Skin epidermis (tissue), 12 donors: ENCODE data around the gene ZFR2.
"Not testable (repeated sequence)": the region's sequence is repeated elsewhere in the genome, so short reads cannot be mapped to it uniquely, and the experiment has no call there.

Experiments used
- H3K27ac ChIP-seq, 21 experiments: fragments of 200-600 bp; sonication (generic) in 11 of 21; one replicate each; pipeline ENCODE4 v1.5.0; 2020; ENCODE audit warnings: mild to moderate bottlenecking in 3 of 21, inconsistent platforms in 2 of 21, moderate library complexity in 2 of 21
- H3K4me3 ChIP-seq, 7 experiments: fragments of 200-600 bp; sonication (generic) in 2 of 7; one replicate each; pipeline ENCODE4 v1.5.0; 2020; ENCODE audit warnings: inconsistent platforms in 2 of 7, mild to moderate bottlenecking in 2 of 7, moderate library complexity in 1 of 7

ZFR2 gene

DNA sequence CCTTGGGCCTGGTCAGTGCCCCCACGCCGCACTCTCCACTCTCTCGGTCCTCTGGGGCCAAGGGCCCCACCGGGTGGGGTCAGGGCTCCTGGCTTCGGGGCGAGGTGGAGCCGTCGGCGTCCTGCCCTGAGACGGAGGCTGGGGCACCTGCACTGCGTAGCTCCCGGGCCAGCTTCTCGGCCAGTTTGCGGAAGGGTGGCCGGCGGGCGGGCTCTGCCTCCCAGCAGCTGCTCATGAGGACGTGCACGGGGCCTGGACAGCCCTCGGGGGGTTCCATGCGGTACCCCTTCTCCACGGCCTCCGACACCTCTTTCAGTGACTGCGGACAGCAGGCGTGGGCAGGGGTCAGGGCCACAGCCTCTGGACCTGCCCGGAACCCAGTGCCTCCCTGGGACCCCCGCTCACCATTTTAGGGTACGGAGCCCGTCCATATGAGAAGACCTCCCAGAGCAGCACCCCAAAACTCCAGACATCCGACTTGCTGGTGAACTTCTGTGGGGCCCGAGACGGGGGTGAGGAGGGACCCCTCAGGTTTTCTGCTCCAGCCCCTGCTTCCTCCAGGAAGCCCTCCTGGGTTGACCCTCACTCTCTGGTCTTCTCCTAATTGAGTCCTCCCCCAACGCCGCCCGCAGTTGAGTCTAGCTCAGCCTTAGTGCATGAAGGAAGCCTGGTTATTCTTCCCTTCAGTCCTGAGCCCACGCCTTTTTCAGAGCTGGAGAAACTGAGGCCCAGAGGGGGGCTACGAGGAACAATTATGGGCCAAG is 90.6 kb downstream of the ZFR2 start:
- H3K27ac ChIP-seq = no peak overlapping the region
- H3K4me3 ChIP-seq = no peak overlapping the region

DNA sequence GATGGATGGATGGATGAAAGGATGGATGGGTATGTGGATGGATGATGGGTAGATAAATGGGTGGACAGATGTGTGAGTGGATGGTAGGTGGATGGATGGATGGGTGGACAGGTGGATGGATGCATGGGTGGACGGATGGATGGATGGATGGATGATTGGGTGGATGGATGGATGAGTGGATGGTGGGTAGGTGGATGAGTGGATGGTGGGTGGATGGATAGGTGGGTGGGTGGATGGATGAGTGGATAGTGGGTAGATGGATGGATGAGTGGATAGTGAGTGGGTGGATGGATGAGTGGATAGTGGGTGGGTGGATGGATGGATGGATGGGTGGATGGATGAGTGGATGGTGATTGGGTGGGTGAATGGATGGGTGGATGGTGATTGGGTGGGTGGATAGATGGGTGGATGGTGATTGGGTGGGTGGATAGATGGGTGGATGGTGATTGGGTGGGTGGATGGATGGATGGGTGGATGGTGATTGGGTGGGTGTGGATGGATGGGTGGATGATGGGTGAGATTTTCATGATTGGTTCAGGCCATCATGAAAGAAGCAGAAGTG is 92.3 kb downstream of the ZFR2 start:
- H3K4me3 ChIP-seq = no peak overlapping the region
- no peak overlapping the region for H3K27ac ChIP-seq

GRCh38 chr19:3775831-3776230 is 93.0 kb downstream of the ZFR2 start:
- Histone ChIP-seq H3K4me3 (no peak overlapping the region), H3K27ac (no peak overlapping the region)

DNA sequence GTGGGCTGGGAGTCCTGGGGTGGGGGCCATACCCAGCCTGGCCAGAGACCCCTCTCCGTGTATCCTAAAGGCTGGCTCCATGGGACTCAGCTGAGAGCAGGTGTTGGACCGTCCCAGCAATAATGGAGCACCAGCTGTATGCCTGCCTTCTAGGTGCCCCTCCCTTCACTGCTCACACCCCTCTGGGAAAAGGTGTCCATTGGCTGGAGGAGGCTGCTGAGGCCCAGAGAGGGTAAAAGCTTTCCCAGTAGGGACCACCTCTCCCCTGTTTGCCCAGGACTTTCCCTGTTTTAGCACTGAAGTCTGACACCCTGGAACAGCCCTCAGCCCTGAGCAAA is 93.5 kb downstream of the ZFR2 start:
- Histone ChIP-seq H3K27ac (no peak overlapping the region), H3K4me3 (no peak overlapping the region)

- Histone ChIP-seq H3K4me3 (no peak overlapping the region), H3K27ac (no peak overlapping the region)
Measured at GRCh38 chr19:3774621-3775373, 94.0 kb downstream of the ZFR2 start.

DNA sequence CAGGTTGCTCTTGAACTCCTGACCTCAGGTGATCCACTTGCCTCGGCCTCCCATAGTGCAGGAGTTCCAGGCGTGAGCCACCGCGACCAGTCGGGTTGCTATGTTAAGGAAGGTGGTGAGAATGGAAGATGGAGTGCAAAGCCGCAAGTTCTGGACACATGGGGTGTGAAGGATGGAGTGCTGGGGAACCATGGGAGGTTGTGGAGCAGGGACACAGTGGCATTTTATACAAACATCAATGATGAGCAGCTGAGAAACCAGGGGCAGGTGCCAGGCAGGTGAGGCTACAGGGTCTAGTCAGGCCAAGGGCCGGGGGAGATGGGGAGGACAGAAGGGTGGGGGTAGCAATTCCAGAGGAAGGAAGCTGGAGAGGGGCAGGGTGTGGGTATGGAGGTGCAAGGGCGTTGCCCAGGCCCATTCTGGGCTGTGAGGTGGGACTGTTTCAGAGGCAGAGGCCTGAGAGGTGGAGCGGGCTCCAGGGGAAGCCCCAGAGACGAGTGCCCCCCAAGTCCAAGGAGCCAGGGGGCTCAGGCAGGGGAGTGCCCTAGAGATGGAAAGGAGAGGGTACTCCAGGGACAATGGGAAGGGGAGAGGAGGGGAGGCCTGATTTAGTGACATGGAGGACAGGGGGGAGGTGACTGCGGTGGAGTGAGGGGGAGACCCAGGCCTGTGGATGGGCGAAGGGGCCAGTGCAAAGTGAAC is 94.9 kb downstream of the ZFR2 start:
- H3K4me3 ChIP-seq = no peak overlapping the region
- H3K27ac ChIP-seq = no peak overlapping the region

DNA sequence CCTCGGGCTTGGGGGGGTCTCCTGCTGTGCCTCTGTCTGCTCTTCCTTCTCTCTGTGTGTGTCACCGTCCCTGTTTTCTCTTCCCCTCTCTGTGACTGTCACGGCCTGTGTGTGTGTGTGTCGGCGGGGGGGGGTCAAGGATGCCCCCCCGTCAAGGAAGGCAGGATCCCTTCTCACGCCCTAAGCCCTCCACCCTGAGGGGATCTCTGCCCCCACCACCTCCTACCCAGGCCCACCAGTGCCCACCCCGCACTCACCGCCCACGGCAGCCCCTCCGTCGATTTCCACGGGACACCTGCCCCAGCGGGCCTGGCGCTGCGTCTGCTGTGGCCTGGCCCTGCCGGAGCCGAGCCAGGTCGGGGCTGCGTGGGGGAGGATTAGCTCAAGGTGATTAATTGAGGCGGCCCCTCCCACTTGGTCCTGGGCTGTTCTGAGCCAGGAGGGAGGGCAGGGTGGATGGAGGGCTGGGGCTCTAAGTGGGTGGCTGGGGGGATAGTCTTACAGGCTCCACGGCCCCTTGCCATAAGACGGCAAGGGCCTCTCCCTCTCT is 96.9 kb downstream of the ZFR2 start, which contains the start of gene RAX2:
TSS of gene RAX2 (minus strand) at position 323 of the 550 bp plus-strand sequence. CDS start 486 bp downstream, outside the sequence.
- Histone ChIP-seq H3K4me3 (no peak within 1 kb of the TSS), H3K27ac (no peak within 1 kb of the TSS)

DNA sequence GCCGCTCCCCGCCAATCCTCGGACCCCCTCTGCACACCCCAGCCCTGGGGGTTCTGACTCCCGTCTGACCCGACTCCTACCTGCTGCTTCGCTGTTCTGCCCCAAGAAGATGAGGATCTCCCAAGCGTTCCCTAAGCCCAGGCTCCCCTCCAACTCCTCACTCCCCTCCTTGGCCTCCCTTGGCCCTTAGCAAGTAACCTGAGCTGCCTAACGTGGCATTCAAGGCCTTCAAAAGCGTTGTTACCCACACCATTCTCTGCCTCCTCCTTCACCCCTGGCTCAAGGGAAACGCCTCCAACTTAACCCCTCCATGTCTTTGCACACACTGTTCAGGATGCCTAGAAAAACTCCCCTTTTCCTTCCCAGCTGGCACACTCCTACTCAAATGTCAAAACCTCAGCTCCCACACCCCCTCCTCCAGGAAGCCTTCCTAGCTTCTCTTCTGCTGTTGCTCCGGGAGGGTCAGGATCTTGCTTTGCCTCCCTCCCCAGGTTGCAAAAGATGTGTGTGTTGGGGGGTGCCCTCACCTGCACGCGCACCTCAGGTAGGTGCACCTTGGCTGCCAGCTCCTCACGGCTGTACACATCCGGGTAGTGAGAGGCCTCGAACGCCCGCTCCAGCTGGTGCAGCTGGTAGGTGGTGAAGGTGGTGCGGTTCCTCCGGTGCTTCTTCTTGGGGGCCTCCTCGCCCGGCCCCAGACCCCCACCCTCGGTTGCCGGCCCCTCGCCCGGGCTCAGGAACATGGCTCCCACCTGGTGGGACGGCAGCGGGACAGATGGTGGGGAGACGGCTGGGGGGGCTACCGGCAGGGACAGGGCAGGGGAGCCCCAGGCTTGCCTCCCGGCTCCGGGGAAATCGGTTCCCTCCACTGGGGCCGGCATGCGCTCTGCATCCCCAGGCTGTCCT is 97.6 kb downstream of the ZFR2 start:
- Histone ChIP-seq H3K27ac (no peak overlapping the region), H3K4me3 (no peak overlapping the region)

GRCh38 chr19:3770136-3770999 is 98.5 kb downstream of the ZFR2 start:
- Histone ChIP-seq H3K27ac (no peak overlapping the region), H3K4me3 (no peak overlapping the region)

DNA sequence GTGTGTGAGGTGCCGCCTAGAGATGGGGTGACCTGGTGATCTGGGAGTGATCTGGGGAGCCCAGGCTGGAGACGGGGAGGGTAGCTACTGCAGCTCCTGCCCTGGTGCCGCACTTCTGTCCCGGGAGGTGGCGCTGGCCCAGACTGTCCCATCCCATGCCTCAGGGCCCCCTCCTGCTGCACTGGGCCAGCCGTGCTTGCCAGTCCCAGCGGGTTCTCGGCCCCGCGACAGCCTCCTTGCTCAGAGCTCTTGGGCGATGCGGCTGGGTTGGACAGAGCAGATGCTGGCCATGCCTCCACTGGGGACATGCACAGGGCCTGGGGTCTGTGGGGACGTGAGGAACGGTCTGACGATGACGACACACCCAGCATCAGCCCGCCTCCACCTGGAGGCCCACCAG is 99.3 kb downstream of the ZFR2 start:
- H3K27ac ChIP-seq = no peak overlapping the region

GRCh38 chr19:3768748-3769099 is 100.1 kb downstream of the ZFR2 start:
- Histone ChIP-seq H3K27ac (no peak overlapping the region), H3K4me3 (no peak overlapping the region)

More for the DNA sequence above, 99.3 kb downstream of the ZFR2 start:
- no peak overlapping the region for H3K4me3 ChIP-seq

DNA sequence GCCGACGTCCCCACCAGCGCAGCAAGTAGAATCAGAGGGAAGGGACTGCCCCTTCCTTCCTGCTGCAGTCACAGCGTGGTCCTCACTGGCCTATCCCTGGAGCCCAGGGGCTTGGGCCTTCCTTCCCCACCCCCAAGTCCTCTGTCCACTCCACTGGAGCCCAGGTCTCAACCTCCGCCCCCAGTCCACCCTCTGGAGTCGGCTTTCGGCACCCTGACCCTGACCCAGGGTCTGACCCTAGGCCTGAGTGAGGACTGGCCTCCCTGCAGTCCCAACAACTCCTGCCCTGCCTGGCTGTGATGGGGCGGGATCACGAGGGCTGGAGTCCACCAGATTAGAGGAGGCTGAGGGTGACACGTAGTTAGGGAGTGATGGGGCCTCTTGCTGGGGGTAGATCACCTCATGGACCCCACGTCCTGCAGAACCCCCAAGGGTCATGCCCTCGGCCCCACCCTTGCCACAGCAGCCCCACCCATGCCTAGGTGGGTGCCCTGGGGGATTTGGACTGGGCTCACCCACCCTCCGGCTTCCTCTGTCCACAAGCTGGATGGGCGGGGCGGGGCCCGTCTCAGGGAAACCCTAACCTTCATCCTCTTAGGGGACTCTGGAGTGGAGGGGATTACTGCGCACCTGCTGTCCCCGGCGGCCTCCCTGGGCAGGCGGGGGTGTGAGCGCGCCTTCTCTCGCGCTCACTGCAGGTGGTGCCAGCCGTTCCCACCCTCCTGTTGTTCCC is 100.7 kb downstream of the ZFR2 start:
- Histone ChIP-seq H3K4me3 (no peak overlapping the region), H3K27ac (no peak overlapping the region)

DNA sequence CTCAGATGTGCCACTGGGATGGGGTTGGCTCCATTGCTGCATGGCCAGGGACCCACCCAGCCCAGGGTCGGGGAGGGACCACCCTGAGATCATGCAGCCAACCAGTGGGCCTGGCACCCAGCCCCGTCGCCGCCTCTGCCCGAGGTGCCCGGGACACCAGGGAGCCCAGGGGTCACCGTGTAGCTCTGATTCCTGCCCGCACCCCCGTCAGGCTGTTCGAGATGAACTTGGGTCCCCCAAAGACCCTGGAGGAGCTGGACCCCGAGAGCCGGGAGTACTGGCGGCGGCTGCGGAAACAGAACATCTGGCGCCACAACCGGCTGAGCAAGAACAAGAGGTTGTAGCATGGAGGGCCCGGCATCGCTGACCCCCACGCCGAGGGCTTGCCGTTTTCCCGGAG is 101.8 kb downstream of the ZFR2 start:
- H3K27ac ChIP-seq = no peak overlapping the region
- H3K4me3 ChIP-seq = no peak overlapping the region

- no peak overlapping the region for H3K27ac ChIP-seq
- H3K4me3 ChIP-seq = no peak overlapping the region
Measured at GRCh38 chr19:3766520-3766919, 102.3 kb downstream of the ZFR2 start.

GRCh38 chr19:3765757-3766156 is 103.1 kb downstream of the ZFR2 start:
- not testable (repeated sequence) for H3K27ac ChIP-seq, H3K4me3 ChIP-seq

DNA sequence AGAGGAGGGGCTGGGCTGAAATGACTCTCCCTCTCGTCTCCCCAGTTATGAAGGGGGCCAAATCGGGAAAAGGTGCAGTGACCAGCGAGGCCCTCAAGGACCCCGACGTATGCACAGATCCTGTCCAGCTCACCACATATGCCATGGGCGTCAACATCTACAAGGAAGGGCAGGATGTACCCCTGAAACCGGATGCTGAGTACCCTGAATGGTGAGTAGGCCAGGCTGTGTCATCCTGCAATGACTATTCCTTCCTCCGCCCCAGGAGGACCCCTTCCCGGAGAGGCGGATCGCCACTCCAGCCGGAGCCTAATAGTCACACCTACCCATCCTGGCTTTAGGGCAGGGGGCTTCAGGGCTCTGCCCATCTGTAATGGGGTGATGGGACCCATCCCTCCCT is 103.7 kb downstream of the ZFR2 start:
- H3K27ac ChIP-seq = no peak overlapping the region
- no peak overlapping the region for H3K4me3 ChIP-seq
